Lower leg skin (tissue), 4 donors: ENCODE measurements around the gene ASIC2. TPM values are rescaled to one million over a fixed set of nuclear protein-coding genes. Genes with fewer than 3 reads are reported as not detected.

Experiments
- DNase-seq, 2 donors: peaks; one replicate each; pipeline ENCODE4 v3.0.0-alpha.2; 2019; ENCODE audit warnings: low spot score in 2 of 2
- H3K4me3 ChIP-seq: fragments of 200-600 bp; sonication (generic); 2 replicates; pipeline ENCODE4 v1.5.1; 2017; ENCODE audit warnings: mild to moderate bottlenecking, low read depth; ENCODE audit not compliant: poor library complexity, severe bottlenecking
- POLR2A ChIP-seq, 2 donors: fragments of 450-650 bp; IDR thresholded peaks; one replicate each; pipeline ENCODE4 v1.6.1; 2016 to 2017; ENCODE audit warnings: antibody characterized with exemption in 2 of 2, mild to moderate bottlenecking in 1 of 2, moderate library complexity in 1 of 2
- WGBS, 2 donors: methylation state at CpG; one replicate each; pipeline ENCODE4 v1.1.5; 2018; 5-methylcytosine and 5-hydroxymethylcytosine counted together
- intact Hi-C: fragments of 100-400 bp; cut with DNase I; formaldehyde crosslinking; loops from one replicate; pipeline ENCODE4 v1.15.0; 2023; ENCODE audit warnings: low total_unique reads
- total RNA-seq, 4 donors: library from RNA; depleted of rRNA; stranded (reverse); fragments of >200 nt; gene quantifications; one replicate each; pipeline ENCODE4 v1.1.0, GENCODE V29; 2016
- TF ChIP-seq, protein P1 (sequence below), 3 donors: fragments of 450-650 bp; IDR thresholded peaks; one replicate each; pipeline ENCODE4 v1.5.1; 2016; ENCODE audit warnings: antibody characterized with exemption in 3 of 3, mild to moderate bottlenecking in 3 of 3, moderate library complexity in 2 of 3

Gene ASIC2
- total RNA-seq, 4 donors from 2014 or later = 0.21 TPM; not detected in 3

DNA sequence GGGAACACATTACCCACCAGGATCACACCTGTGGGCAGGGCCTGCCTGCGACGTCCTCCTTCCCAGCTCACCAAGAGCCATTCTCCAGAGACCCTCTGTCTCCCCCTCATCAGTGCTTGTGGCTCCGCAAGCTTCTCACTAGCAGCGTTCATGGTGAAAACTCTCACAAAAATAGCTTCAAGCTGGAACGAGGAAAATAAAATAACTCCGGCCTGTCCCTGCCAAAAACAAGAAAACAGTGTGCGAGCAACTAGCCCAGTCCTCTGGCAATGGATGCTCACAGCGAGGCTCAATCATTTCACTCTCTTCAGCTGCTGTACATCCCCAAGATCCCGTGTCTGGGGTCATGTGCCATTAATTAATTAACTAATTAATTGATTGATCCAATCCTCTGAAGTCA, 283.5 kb downstream of the ASIC2 start:
- no peak for DNase-seq
- TF ChIP-seq POLR2A (IDR thresholded peaks at IDR 0.05) = no peak
- TF ChIP-seq, protein P1, sequence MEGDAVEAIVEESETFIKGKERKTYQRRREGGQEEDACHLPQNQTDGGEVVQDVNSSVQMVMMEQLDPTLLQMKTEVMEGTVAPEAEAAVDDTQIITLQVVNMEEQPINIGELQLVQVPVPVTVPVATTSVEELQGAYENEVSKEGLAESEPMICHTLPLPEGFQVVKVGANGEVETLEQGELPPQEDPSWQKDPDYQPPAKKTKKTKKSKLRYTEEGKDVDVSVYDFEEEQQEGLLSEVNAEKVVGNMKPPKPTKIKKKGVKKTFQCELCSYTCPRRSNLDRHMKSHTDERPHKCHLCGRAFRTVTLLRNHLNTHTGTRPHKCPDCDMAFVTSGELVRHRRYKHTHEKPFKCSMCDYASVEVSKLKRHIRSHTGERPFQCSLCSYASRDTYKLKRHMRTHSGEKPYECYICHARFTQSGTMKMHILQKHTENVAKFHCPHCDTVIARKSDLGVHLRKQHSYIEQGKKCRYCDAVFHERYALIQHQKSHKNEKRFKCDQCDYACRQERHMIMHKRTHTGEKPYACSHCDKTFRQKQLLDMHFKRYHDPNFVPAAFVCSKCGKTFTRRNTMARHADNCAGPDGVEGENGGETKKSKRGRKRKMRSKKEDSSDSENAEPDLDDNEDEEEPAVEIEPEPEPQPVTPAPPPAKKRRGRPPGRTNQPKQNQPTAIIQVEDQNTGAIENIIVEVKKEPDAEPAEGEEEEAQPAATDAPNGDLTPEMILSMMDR (IDR thresholded peaks at IDR 0.05) = no peak
- 81 to 86% methylated on average over 9 of the region's 9 CpGs for WGBS, 2 donors
- intact Hi-C loops = no loop called here
- no peak overlapping the region for H3K4me3 ChIP-seq

DNA sequence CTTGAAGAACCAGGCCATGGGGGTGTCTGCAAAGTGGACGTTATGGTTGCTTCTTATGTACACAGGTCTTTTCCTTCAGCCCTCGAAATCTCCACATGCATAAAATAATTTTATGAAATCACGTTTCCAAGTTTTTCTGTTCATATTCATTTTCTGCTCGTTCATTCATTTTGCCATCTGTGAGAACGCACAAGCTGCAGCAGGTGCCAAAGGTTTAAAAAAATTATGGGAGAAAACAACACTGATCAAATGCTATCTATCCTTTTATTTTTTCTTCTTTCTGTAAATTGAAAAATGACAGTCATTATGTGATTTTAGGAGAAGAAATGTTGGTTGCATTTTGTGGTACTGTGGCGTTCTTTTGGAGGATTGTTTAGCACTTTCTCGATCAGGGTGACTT, 285.9 kb downstream of the ASIC2 start:
- 86% methylated on average over 7 of the region's 7 CpGs for WGBS, 2 donors
- intact Hi-C loops = no loop called here
- no peak for TF ChIP-seq POLR2A (IDR thresholded peaks at IDR 0.05)
- TF ChIP-seq, protein P1 (IDR thresholded peaks at IDR 0.05) = no peak
- H3K4me3 ChIP-seq = no peak overlapping the region
- DNase-seq = no peak

DNA sequence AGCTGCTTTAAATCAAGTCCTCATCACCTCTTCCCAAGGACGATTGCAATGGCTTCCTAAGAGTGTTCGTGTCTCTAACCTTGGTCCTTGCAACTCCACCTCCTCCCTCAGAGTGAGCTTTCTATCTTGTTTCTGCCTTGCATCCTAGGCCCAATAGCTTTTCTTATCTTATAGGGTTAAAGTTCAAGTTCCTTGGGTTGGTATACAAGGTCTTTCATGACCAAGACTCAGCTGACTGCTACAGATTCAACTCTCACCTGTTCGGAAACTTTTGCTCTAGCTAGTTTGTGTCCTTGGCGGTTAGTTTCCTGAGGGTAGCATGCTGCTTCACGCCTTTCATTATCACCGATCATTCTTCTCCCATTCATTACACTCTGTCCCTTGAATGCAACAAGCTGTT, 290.8 kb downstream of the ASIC2 start:
- TF ChIP-seq, protein P1 (IDR thresholded peaks at IDR 0.05) = no peak
- TF ChIP-seq POLR2A (IDR thresholded peaks at IDR 0.05) = no peak
- no peak for DNase-seq
- no peak overlapping the region for H3K4me3 ChIP-seq
- WGBS, 2 donors = 81 to 86% methylated on average over 6 of the region's 6 CpGs
- intact Hi-C loops = no loop called here

DNA sequence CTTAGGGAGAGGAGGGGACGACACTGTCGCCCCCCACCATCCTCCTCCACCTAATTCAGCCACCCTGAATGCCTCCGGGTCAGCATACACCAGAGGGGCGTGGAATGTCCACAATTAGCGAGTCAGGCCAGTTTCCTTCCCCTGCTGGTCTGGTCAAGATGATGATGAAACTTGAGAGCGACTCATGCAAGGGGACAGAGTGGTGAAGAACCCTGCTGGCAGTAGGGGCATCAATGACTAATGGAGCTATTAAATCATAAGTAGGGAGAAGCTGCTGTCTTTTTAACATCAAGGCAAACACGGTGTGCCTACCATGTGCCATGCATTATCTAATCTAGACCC, 294.2 kb downstream of the ASIC2 start:
- TF ChIP-seq POLR2A (IDR thresholded peaks at IDR 0.05) = no peak
- TF ChIP-seq, protein P1 (IDR thresholded peaks at IDR 0.05) = no peak
- intact Hi-C loops = no loop called here
- 34 to 40% methylated on average over 7 of the region's 7 CpGs for WGBS, 2 donors
- H3K4me3 ChIP-seq = no peak overlapping the region
- DNase-seq = no peak

DNA sequence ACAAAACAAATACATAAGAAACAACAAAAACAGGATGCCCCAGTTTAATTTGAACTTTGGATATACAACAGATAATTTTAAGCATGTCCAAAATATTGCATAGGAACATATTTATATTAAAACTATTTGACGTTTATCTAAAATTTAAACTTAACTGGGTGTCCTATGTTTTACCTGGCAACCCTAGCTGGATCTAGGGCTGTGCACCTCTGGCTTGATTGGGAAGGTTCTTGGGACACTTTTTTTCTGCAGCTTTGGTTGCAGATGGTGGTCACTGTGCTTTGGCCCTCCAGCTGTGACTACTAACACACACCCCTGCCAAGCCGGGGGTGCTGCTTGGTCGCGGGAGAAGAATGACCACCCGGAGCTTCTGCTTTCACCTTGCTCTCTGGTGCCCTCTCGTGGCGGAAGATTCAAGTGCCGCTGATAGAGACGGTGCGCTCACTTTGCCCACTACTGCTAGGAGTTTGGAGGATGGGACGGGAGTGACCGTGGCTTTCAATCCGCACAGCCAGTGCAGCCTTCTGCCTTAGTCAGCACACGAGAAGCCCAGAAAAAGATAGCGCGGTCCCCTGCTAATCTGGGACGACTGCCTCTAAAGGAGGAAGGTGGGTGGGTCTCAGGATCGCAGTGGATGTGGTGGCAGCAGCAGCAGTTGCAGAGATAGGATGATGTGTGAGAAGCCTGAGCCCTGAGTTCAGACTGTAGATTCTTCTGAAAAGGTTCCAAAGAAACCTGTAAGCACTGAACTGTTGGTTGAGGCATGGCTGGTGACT, 294.8 kb downstream of the ASIC2 start:
- intact Hi-C loops = no loop called here
- 4% methylated on average over 18 of the region's 18 CpGs for WGBS, 2 donors
- TF ChIP-seq, protein P1 (IDR thresholded peaks at IDR 0.05) = peak in 1 of 3 donors; percentile 78
- no peak for TF ChIP-seq POLR2A (IDR thresholded peaks at IDR 0.05)
- H3K4me3 ChIP-seq = no peak overlapping the region
- DNase-seq = peak; percentile 63 to 95
